ENCODE data around the gene KCNK18. TPM values are rescaled to one million over a fixed set of nuclear protein-coding genes. Genes with fewer than 3 reads are reported as not detected.

Gene KCNK18
- total RNA-seq, 2 donors from 2014 or later = not detected

- ATAC-seq = no peak
- H3K27ac Mint-ChIP-seq = no peak overlapping the region
These were observed 57.8 kb downstream of the KCNK18 start for GRCh38 chr10:117254774-117255735.

GRCh38 chr10:117255835-117256460 lies 58.7 kb downstream of the KCNK18 start:
- Mint-ChIP-seq H3K36me3 (no peaks in the 10 kb centered on the region), H3K9me3 (no peaks in the 10 kb centered on the region), H3K27ac (no peak overlapping the region)
- DNase-seq (ENCODE audit: low spot score in 2 of 2) (no peak), ATAC-seq (no peak)

More at GRCh38 chr10:117254774-117255735, 57.8 kb downstream of the KCNK18 start:
- H3K36me3 Mint-ChIP-seq = no peaks in the 10 kb centered on the region
- no peaks in the 10 kb centered on the region for H3K9me3 Mint-ChIP-seq
- DNase-seq (ENCODE audit: low spot score in 2 of 2) = no peak

GRCh38 chr10:117256910-117257309 lies 59.6 kb downstream of the KCNK18 start:
- no peaks in the 10 kb centered on the region for H3K9me3 Mint-ChIP-seq
- no peak for ATAC-seq
- no peak overlapping the region for H3K27ac Mint-ChIP-seq
- DNase-seq (ENCODE audit: low spot score in 2 of 2) = no peak
- H3K36me3 Mint-ChIP-seq = no peaks in the 10 kb centered on the region

GRCh38 chr10:117257721-117258120 lies 60.4 kb downstream of the KCNK18 start:
- no peaks in the 10 kb centered on the region for H3K9me3 Mint-ChIP-seq
- no peaks in the 10 kb centered on the region for H3K36me3 Mint-ChIP-seq
- ATAC-seq (no peak), DNase-seq (ENCODE audit: low spot score in 2 of 2) (no peak)
- no peak overlapping the region for H3K27ac Mint-ChIP-seq

GRCh38 chr10:117259279-117259678 lies 62.0 kb downstream of the KCNK18 start:
- Mint-ChIP-seq H3K9me3 (no peaks in the 10 kb centered on the region), H3K27ac (no peak overlapping the region), H3K36me3 (no peaks in the 10 kb centered on the region)
- DNase-seq (ENCODE audit: low spot score in 2 of 2) (no peak), ATAC-seq (no peak)

Other genes with a start within 250 kb of the KCNK18 start
- under 1 TPM in 1 of 2 donors, not detected in 1; 0.39 TPM for gene SHTN1, start 192.3 kb upstream of the KCNK18 start, total RNA-seq
- gene VAX1, start 59.2 kb upstream of the KCNK18 start, total RNA-seq = not detected
- under 1 TPM; 0.06 to 0.09 TPM for gene SLC18A2, start 43.6 kb downstream of the KCNK18 start, total RNA-seq
- gene PDZD8, start 178.0 kb downstream of the KCNK18 start, total RNA-seq = 10 to 100 TPM; 13.1 to 16.6 TPM

All from activated naive CD4-positive, alpha-beta T cell treated with anti-CD3 and anti-CD28 coated beads, Interleukin-2, amount 50 U/mL, for 72 hours (primary cell).